Immature natural killer cell (primary cell): ENCODE results near the gene NLGN2. TPM values are rescaled to one million over a fixed set of nuclear protein-coding genes. Genes with fewer than 3 reads are reported as not detected.
A peak's percentile ranks its signal among the peaks of the same experiment; 100 is the strongest.

Experiments used
- DNase-seq, 3 donors: peaks; one replicate each; pipeline ENCODE4 v3.0.0; 2022; ENCODE audit warnings: mixed read lengths in 1 of 3
- H3K27ac Mint-ChIP-seq, 6 donors: one replicate each; pipeline ENCODE4 v1.8.0; 2020; ENCODE audit warnings: mixed read lengths in 6 of 6, mild to moderate bottlenecking in 5 of 6, inconsistent platforms in 4 of 6, moderate library complexity in 3 of 6
- H3K27me3 Mint-ChIP-seq, 3 donors: one replicate each; pipeline ENCODE4 v1.8.0; 2020 to 2021; ENCODE audit warnings: low read depth in 3 of 3, mild to moderate bottlenecking in 3 of 3, mixed read lengths in 3 of 3, moderate library complexity in 3 of 3, inconsistent platforms in 1 of 3
- H3K36me3 Mint-ChIP-seq, 3 donors: one replicate each; pipeline ENCODE4 v1.8.0; 2020; ENCODE audit warnings: mixed read lengths in 3 of 3, inconsistent platforms in 2 of 3, mild to moderate bottlenecking in 2 of 3
- H3K4me1 Mint-ChIP-seq, 2 donors: one replicate each; pipeline ENCODE4 v1.8.0; 2020; ENCODE audit warnings: inconsistent platforms in 2 of 2, mild to moderate bottlenecking in 2 of 2, mixed read lengths in 2 of 2, moderate library complexity in 1 of 2
- H3K4me3 Mint-ChIP-seq, 5 donors: one replicate each; pipeline ENCODE4 v1.8.0; 2020; ENCODE audit warnings: mild to moderate bottlenecking in 5 of 5, mixed read lengths in 5 of 5, inconsistent platforms in 3 of 5, moderate library complexity in 3 of 5
- H3K9me3 Mint-ChIP-seq, 6 donors: one replicate each; pipeline ENCODE4 v1.8.0; 2020; ENCODE audit warnings: mild to moderate bottlenecking in 6 of 6, mixed read lengths in 6 of 6, inconsistent platforms in 4 of 6, moderate library complexity in 3 of 6
- polyA plus RNA-seq, 3 donors: library from polyadenylated mRNA; unstranded; fragments of 300-500 nt; fragmentation: Illumina TruSeq; gene quantifications; one replicate each; pipeline ENCODE4 v1.2.3, GENCODE V29; 2021

NLGN2 gene
- polyA plus RNA-seq, 3 donors from 2014 or later: not detected

GRCh38 chr17:7426896-7427489 is 19.3 kb downstream of the NLGN2 start:
- Mint-ChIP-seq H3K9me3 (no peaks in the 10 kb centered on the region), H3K27ac (no peak overlapping the region), H3K36me3 (no peaks in the 10 kb centered on the region), H3K27me3 (peaks cover 0 to 2% (median 0%) of the 10 kb centered on the region in 3 donors), H3K4me1 (no peaks in the 10 kb centered on the region), H3K4me3 (no peak overlapping the region)
- DNase-seq: no peak

DNA sequence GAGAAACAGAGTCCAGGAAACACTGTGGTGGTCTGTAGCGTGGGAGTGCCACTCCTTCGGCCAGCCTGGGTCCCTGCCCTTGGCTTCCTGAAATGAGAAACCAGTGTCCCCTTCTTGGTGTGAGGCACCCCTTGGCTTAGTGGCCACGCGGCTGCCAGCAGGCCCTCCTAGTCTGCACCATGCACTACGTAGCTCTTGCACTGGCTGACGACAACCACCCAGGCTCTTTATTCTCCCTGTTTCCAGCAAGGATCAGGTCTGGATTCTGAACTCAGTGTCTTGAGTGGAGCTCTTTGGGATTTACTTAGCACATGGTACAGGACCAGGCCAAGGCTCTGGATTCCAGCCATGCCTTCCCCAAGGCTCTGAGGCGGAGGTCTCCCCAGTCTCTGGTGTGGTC is 19.9 kb downstream of the NLGN2 start:
- H3K4me1 Mint-ChIP-seq: no peaks in the 10 kb centered on the region
- no peaks in the 10 kb centered on the region for H3K9me3 Mint-ChIP-seq
- H3K4me3 Mint-ChIP-seq: no peak overlapping the region
- no peak for DNase-seq
- peaks cover 0 to 2% (median 0%) of the 10 kb centered on the region in 3 donors for H3K27me3 Mint-ChIP-seq
- no peak overlapping the region for H3K27ac Mint-ChIP-seq
- H3K36me3 Mint-ChIP-seq: no peaks in the 10 kb centered on the region

DNA sequence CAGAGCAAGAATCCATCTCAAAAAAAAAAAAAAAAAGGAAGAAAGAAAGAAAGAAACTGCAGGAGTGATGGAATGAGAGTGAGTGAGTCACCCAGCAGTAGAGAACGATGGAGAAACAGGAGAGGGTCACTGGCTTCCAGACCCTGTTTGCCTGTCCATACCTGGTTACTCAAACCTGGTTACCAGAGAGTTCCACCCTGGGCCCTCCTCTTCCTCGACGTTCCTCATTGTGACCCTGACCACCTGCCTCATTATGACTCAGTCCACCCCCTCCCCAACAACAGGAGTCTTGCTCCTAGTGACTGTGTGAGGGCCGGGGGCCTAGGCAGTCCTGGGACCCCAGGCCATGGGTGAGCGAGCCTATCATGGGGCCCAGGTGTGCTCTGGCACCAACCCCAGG is 20.9 kb downstream of the NLGN2 start, which contains the start of gene SPEM3:
TSS of gene SPEM3 (plus strand) at position 301 of the 400 bp plus-strand sequence. CDS start at position 347, 46 bp downstream.
- no peak within 1 kb of the TSS for H3K27ac Mint-ChIP-seq
- H3K4me3 Mint-ChIP-seq: no peak within 1 kb of the TSS
- no peaks in the 10 kb centered on the region for H3K36me3 Mint-ChIP-seq
- no peaks in the 10 kb centered on the region for H3K9me3 Mint-ChIP-seq
- peaks cover 0 to 2% (median 0%) of the 10 kb centered on the region in 3 donors for H3K27me3 Mint-ChIP-seq
- no peaks in the 10 kb centered on the region for H3K4me1 Mint-ChIP-seq
- no peak for DNase-seq

DNA sequence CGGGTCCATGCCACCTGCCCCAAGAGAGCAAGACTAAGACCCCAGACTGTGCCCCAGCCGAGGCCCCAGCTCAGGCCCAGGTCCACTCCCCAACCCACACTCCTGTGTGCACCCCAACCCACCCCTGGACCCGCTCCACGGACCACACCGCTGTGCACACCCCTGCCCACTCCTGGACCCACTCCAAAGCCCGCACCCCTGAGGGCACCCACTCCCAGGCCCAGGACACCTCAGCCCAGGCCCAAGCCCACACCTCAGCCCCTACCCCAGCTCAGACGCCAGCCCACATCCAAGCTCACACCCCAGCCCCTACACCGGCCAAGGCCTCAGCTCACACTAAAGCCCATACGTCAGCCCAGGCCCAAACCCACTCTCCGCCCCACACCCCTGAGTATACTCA is 22.1 kb downstream of the NLGN2 start:
- no peak for DNase-seq
- H3K4me3 Mint-ChIP-seq: no peak overlapping the region
- H3K4me1 Mint-ChIP-seq: peaks cover 0 to under 1% of the 10 kb centered on the region in 2 donors
- H3K36me3 Mint-ChIP-seq: no peaks in the 10 kb centered on the region
- H3K27me3 Mint-ChIP-seq: peaks cover 0 to 2% (median 0%) of the 10 kb centered on the region in 3 donors
- no peaks in the 10 kb centered on the region for H3K9me3 Mint-ChIP-seq
- H3K27ac Mint-ChIP-seq: no peak overlapping the region

- Mint-ChIP-seq H3K4me1 (peaks cover 11 to 12% of the 10 kb centered on the region in 2 donors), H3K36me3 (no peaks in the 10 kb centered on the region), H3K27ac (no peak overlapping the region), H3K9me3 (no peaks in the 10 kb centered on the region), H3K4me3 (no peak overlapping the region), H3K27me3 (peaks cover 7 to 12% (median 10%) of the 10 kb centered on the region in 3 donors)
- DNase-seq: no peak
Measured at GRCh38 chr17:7431231-7431630, 23.6 kb downstream of the NLGN2 start.

DNA sequence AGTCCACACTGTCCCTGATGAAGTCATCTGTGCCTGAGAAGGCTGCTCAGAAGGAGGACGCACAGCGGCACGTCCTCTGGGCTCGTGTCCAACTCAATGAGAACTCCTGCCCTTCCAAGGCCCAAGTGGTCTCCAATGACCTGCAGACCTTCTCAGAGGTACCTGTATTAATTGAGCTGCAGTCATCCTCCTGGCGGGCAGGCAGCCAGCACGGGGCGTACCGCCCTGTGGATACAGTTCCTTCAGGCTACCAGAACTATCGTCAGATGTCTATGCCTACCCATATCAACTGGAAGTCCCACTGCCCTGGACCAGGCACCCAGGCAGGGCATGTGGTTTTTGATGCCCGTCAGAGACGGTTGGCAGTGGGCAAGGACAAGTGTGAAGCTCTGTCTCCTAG is 24.7 kb downstream of the NLGN2 start:
- Mint-ChIP-seq H3K36me3 (no peaks in the 10 kb centered on the region), H3K27me3 (peaks cover 10 to 14% (median 13%) of the 10 kb centered on the region in 3 donors), H3K27ac (no peak overlapping the region), H3K4me1 (peaks cover 18 to 21% of the 10 kb centered on the region in 2 donors), H3K9me3 (no peaks in the 10 kb centered on the region), H3K4me3 (no peak overlapping the region)
- DNase-seq: no peak

GRCh38 chr17:7435676-7436555 is 28.3 kb downstream of the NLGN2 start:
- DNase-seq: no peak
- H3K9me3 Mint-ChIP-seq: no peaks in the 10 kb centered on the region
- H3K27ac Mint-ChIP-seq: peak overlapping the region; percentile 90 to 97 (median 95)
- peaks cover 27 to 29% (median 28%) of the 10 kb centered on the region in 3 donors for H3K27me3 Mint-ChIP-seq
- H3K4me3 Mint-ChIP-seq: peak overlapping the region; percentile 93 to 96 (median 96)
- H3K36me3 Mint-ChIP-seq: peaks cover 7 to 10% (median 10%) of the 10 kb centered on the region in 3 donors
- H3K4me1 Mint-ChIP-seq: peaks cover 38 to 40% of the 10 kb centered on the region in 2 donors

- DNase-seq: peak; percentile 75 to 82 (median 79)
- no peaks in the 10 kb centered on the region for H3K9me3 Mint-ChIP-seq
- peak overlapping the region; percentile 93 to 96 (median 96) for H3K4me3 Mint-ChIP-seq
- peaks cover 7 to 10% (median 10%) of the 10 kb centered on the region in 3 donors for H3K36me3 Mint-ChIP-seq
- H3K27ac Mint-ChIP-seq: peak overlapping the region; percentile 86 to 95 (median 89)
- peaks cover 38 to 40% of the 10 kb centered on the region in 2 donors for H3K4me1 Mint-ChIP-seq
- peaks cover 27 to 30% (median 27%) of the 10 kb centered on the region in 3 donors for H3K27me3 Mint-ChIP-seq
Measured at GRCh38 chr17:7436556-7437368, 29.1 kb downstream of the NLGN2 start.

DNA sequence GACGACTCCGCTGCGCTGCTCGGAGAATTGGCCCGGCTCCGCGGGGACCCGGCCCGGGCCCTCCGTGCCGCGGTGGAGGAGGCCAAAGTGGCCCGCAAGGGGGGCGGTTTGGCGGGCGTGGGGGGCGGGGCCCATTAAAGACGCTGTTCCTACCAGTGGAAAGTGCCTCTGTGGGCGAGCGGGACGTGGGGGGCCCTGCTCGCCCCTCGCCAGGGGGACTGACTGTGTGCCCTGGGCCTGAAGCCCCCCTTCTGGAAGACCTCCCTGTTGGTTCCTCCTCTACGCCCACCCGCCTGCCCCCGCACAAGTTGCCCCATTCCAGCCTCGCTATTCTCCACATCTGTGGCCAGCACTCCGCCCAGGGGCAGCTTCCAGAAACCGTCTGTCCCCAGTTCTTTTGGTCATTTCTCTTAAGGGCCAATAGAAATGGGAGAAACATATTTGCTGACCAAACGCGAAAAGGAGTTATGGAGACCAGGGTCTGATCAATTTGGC is 29.8 kb downstream of the NLGN2 start:
- peak overlapping the region; percentile 43 to 86 (median 66) for H3K4me3 Mint-ChIP-seq
- H3K27me3 Mint-ChIP-seq: peaks cover 29 to 32% (median 31%) of the 10 kb centered on the region in 3 donors

GRCh38 chr17:7437950-7438614 is 30.4 kb downstream of the NLGN2 start:
- Mint-ChIP-seq H3K4me3 (peak overlapping the region; percentile 56 to 86 (median 66)), H3K27ac (peak overlapping the region in 2 of 6 donors; percentile 21 to 72), H3K27me3 (peaks cover 29 to 34% (median 33%) of the 10 kb centered on the region in 3 donors), H3K36me3 (peaks cover 7 to 13% (median 10%) of the 10 kb centered on the region in 3 donors), H3K4me1 (peaks cover 38 to 40% of the 10 kb centered on the region in 2 donors), H3K9me3 (peaks cover 0 to 1% (median 0%) of the 10 kb centered on the region in 6 donors)
- DNase-seq: no peak

More for the DNA sequence above, 29.8 kb downstream of the NLGN2 start:
- Mint-ChIP-seq H3K27ac (no peak overlapping the region), H3K36me3 (peaks cover 7 to 12% (median 10%) of the 10 kb centered on the region in 3 donors), H3K9me3 (no peaks in the 10 kb centered on the region), H3K4me1 (peaks cover 38 to 40% of the 10 kb centered on the region in 2 donors)
- DNase-seq: no peak

DNA sequence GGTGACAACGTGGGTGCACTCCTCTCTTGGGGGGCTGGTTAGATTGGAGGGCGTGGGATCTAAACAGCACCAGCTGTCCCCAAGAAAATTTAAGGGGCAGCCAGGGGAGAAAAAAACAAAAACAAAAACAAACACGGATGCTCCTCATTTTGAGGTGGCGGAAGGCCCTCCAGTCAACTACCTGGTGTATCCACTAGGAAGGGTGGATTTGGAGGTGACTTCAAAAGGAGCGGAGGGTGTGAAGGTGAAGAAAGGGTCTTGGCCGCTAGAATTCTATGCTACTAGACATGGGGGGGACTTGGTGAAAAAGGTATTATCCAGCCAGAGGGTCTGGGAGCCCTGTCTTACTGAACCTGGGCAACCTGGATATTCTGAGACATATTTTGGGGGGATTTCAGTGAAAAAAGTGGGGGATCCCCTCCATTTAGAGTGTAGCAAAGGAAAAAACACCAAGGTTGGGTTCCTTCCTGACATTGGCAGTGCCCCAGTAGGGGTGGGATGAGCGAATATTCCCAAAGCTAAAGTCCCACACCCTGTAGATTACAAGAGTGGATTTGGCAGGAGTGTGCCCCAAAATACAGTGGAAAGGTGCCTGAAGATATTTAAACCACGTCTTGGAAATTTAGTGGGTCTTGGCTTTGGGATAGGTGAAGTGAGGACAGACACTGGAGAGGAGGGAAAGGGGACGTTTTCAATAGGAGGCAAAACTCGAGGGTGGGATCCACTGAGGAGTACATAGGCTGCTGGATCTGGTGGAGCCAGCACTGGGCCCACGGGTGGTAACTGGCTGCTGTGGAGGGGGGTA is 31.2 kb downstream of the NLGN2 start:
- Mint-ChIP-seq H3K4me3 (peak overlapping the region; percentile 53 to 69 (median 56)), H3K27ac (peak overlapping the region in 1 of 6 donors; percentile 13), H3K9me3 (peaks cover 0 to 1% (median 0%) of the 10 kb centered on the region in 6 donors), H3K4me1 (peaks cover 38 to 40% of the 10 kb centered on the region in 2 donors), H3K36me3 (peaks cover 7 to 13% (median 10%) of the 10 kb centered on the region in 3 donors), H3K27me3 (peaks cover 33 to 34% (median 34%) of the 10 kb centered on the region in 3 donors)
- no peak for DNase-seq
